Stimulated activated CD8-positive, alpha-beta memory T cell treated with anti-CD3 and anti-CD28 coated beads, Interleukin-7, amount 100 ng/mL, for 24 hours (primary cell): Measurements from ENCODE around the gene AHNAK2.

Experiments used
- DNase-seq: peaks from one replicate; pipeline ENCODE4 v3.0.0-alpha.2; 2020; ENCODE audit warnings: low read depth

Gene AHNAK2

GRCh38 chr14:104972301-104973134 is 5.7 kb downstream of the AHNAK2 start:
- no peak for DNase-seq

GRCh38 chr14:104971447-104972240 is 6.5 kb downstream of the AHNAK2 start:
- no peak for DNase-seq

- DNase-seq = no peak
These were observed 7.7 kb downstream of the AHNAK2 start for GRCh38 chr14:104970231-104971068.

GRCh38 chr14:104969741-104970230 is 8.4 kb downstream of the AHNAK2 start:
- no peak for DNase-seq

- no peak for DNase-seq
These were observed 9.4 kb downstream of the AHNAK2 start for GRCh38 chr14:104968541-104969401.

- DNase-seq = no peak
These were observed 10.0 kb downstream of the AHNAK2 start for GRCh38 chr14:104968153-104968527.

- no peak for DNase-seq
These were observed 10.6 kb downstream of the AHNAK2 start for GRCh38 chr14:104967386-104968152.

- no peak for DNase-seq
These were observed 11.2 kb downstream of the AHNAK2 start for GRCh38 chr14:104966981-104967385.

- no peak for DNase-seq
These were observed 11.8 kb downstream of the AHNAK2 start for GRCh38 chr14:104966261-104966865.

- DNase-seq = no peak
These were observed 12.5 kb downstream of the AHNAK2 start for GRCh38 chr14:104965561-104966231.

- no peak for DNase-seq
These were observed 13.6 kb downstream of the AHNAK2 start for GRCh38 chr14:104964546-104964945.

GRCh38 chr14:104957146-104958113 is 20.7 kb downstream of the AHNAK2 start:
- DNase-seq = no peak

GRCh38 chr14:104956290-104956890 is 21.8 kb downstream of the AHNAK2 start:
- no peak for DNase-seq

- no peak for DNase-seq
These were observed 22.8 kb downstream of the AHNAK2 start for GRCh38 chr14:104955396-104955770.

- no peak for DNase-seq
These were observed 23.3 kb downstream of the AHNAK2 start for GRCh38 chr14:104954746-104955395.

GRCh38 chr14:104953896-104954656 is 24.1 kb downstream of the AHNAK2 start:
- no peak for DNase-seq

GRCh38 chr14:104953097-104953496 is 25.1 kb downstream of the AHNAK2 start:
- DNase-seq = no peak
